ENCODE results near the gene CNNM1. TPM values are rescaled to one million over a fixed set of nuclear protein-coding genes. Genes with fewer than 3 reads are reported as not detected.

CNNM1 gene
- polyA plus RNA-seq, 2 of the 4 experiments (the other 2 are of a cell fraction): 14.2 to 17.5 TPM

DNA sequence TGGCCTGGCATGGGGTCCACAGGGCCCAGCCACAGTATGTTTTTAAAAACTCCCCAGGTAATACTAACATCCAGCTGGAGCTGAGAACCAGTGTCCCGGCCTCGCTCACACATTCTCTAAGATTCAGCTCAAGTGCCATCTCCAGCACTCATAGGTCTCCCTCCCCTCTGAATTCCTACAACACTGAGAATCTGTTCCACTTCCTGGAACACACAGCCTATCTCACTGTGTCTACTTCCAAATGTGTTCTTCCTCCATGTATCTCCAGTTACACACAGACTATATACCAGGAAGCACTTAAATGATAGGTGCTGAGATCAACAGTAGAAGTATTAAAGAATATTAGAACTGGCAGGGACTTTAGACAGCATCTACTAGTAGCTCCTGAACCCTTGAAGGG lies 90.5 kb downstream of the CNNM1 start (continued):
- TF ChIP-seq, protein P1, sequence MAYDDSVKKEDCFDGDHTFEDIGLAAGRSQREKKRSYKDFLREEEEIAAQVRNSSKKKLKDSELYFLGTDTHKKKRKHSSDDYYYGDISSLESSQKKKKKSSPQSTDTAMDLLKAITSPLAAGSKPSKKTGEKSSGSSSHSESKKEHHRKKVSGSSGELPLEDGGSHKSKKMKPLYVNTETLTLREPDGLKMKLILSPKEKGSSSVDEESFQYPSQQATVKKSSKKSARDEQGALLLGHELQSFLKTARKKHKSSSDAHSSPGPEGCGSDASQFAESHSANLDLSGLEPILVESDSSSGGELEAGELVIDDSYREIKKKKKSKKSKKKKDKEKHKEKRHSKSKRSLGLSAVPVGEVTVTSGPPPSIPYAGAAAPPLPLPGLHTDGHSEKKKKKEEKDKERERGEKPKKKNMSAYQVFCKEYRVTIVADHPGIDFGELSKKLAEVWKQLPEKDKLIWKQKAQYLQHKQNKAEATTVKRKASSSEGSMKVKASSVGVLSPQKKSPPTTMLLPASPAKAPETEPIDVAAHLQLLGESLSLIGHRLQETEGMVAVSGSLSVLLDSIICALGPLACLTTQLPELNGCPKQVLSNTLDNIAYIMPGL (CRISPR knock-in tag; IDR thresholded peaks at IDR 0.05; ENCODE audit: borderline replicate concordance): no peak
- TF ChIP-seq EHF (CRISPR knock-in tag; IDR thresholded peaks at IDR 0.05): no peak
- no peak for TF ChIP-seq HDAC2 (IDR thresholded peaks at IDR 0.05)
- TF ChIP-seq RNF2 (IDR thresholded peaks at IDR 0.05; ENCODE audit: borderline replicate concordance, low read depth): no peak
- TF ChIP-seq CHD2 (IDR thresholded peaks at IDR 0.05; ENCODE audit: low read length, partially characterized antibody): no peak
- TF ChIP-seq EP300 (IDR thresholded peaks at IDR 0.05): no peak
- no peak for TF ChIP-seq ZFP36 (IDR thresholded peaks at IDR 0.05; ENCODE audit: borderline replicate concordance, partially characterized antibody)

DNA sequence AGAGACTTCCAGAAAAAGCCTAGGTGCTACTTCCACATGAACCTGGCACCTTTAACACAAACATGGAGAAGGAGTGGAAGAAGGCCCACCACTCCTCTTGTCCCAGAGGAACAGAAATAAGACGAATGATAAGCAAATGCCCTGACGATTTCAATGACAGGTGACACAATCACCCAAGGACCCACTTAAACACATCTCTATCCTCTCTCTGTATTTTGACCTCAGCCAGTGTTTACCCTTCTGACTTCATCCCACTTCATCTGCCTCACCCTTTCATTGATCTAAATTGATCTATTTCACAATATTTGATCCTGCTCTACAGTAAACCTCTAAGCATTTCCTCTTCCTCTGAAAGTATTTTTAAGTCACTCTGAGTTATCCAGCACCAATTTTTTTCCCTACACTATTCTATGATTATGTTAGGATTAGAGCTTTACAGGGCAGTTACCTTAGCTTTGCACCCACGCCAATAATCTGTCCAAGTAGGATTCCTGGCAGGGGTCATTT lies 92.1 kb downstream of the CNNM1 start:
- 85% methylated on average over 3 of the region's 3 CpGs for WGBS (ENCODE audit: missing lambda C conversion rate)
- ChIA-PET CTCF (interaction anchor here (0.9 kb wide), 1 partner anchor 15 kb away, joined by 3 read pairs; no protein-coding TSS in a partner anchor), POLR2A (no interaction called here)
- Histone ChIP-seq H3K27ac (no peak overlapping the region), H3K4me2 (no peak overlapping the region), H3K9me3 (no peaks in the 10 kb centered on the region), H3K4me1 (no peaks in the 10 kb centered on the region), H3K4me3 (no peak overlapping the region)
- ATAC-seq: no peak
- DNase-seq (ENCODE audit: low read depth in 1 of 2, low spot score in 1 of 2): no peak
- TF ChIP-seq, protein P2, sequence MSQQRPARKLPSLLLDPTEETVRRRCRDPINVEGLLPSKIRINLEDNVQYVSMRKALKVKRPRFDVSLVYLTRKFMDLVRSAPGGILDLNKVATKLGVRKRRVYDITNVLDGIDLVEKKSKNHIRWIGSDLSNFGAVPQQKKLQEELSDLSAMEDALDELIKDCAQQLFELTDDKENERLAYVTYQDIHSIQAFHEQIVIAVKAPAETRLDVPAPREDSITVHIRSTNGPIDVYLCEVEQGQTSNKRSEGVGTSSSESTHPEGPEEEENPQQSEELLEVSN (IDR thresholded peaks at IDR 0.05; ENCODE audit: borderline replicate concordance, low read depth): no peak
- TF ChIP-seq ESRRA (IDR thresholded peaks at IDR 0.05; ENCODE audit: borderline replicate concordance, low read length) (no peak), NFE2L2 (conservative IDR thresholded peaks at IDR 0.05; ENCODE audit: low read length) (no peak), JUNB (IDR thresholded peaks at IDR 0.05) (no peak)
- TF ChIP-seq, protein P3, sequence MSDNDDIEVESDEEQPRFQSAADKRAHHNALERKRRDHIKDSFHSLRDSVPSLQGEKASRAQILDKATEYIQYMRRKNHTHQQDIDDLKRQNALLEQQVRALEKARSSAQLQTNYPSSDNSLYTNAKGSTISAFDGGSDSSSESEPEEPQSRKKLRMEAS (IDR thresholded peaks at IDR 0.05): no peak
- FAIRE-seq: no peak

DNA sequence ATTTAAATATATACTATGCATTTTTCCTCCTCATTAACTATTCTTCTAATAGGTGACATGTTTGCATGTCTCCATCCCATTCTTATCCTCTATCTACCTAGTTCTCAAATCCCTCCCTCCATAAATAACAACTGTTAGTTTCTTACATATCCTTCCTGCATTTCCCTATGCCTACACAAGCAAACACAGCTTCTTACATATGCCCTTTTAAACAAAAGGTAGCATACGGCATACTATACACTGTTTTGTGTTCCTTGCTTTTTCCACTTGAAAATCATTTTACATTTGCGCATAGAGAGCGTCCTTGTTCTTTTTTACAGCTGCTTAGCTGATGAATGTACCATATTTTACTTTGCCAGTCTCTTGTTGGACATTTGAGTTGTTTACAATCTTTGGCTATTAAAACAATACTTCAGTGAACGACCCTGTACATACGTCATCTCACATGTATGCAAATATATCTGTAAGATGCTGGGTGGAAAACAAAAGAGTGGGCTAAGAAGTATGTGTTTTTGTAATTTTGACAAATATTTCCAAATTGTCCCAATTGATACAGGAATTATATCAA lies 93.5 kb downstream of the CNNM1 start:
- DNase-seq (ENCODE audit: low read depth in 1 of 2, low spot score in 1 of 2) (no peak), FAIRE-seq (no peak), ATAC-seq (no peak)
- Histone ChIP-seq H3K4me1 (0 out of 3 replicates have a peak, but pooled peaks cover 3% of the 10 kb centered on the region), H3K9me3 (no peaks in the 10 kb centered on the region), H3K4me3 (no peak overlapping the region), H3K4me2 (no peak overlapping the region), H3K27ac (no peak overlapping the region)
- POLR2A ChIA-PET: no interaction called here
- WGBS (ENCODE audit: missing lambda C conversion rate): 94% methylated on average over 5 of the region's 5 CpGs
- CTCF ChIA-PET: interaction anchor here (0.6 to 2.6 kb wide), 3 partner anchors 13 to 288 kb away, joined by 3 to 11 read pairs (median 3); no protein-coding TSS in a partner anchor
- no peak for TF ChIP-seq RNF2 (IDR thresholded peaks at IDR 0.05; ENCODE audit: borderline replicate concordance, low read depth)
- TF ChIP-seq FOXS1 (CRISPR knock-in tag; IDR thresholded peaks at IDR 0.05): no peak
- TF ChIP-seq, protein P4, sequence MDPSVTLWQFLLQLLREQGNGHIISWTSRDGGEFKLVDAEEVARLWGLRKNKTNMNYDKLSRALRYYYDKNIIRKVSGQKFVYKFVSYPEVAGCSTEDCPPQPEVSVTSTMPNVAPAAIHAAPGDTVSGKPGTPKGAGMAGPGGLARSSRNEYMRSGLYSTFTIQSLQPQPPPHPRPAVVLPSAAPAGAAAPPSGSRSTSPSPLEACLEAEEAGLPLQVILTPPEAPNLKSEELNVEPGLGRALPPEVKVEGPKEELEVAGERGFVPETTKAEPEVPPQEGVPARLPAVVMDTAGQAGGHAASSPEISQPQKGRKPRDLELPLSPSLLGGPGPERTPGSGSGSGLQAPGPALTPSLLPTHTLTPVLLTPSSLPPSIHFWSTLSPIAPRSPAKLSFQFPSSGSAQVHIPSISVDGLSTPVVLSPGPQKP (IDR thresholded peaks at IDR 0.05; ENCODE audit: low read depth, low read length): no peak
- no peak for TF ChIP-seq MYC (IDR thresholded peaks at IDR 0.05; ENCODE audit: borderline replicate concordance, low read length)
- TF ChIP-seq NFE2L2 (conservative IDR thresholded peaks at IDR 0.05; ENCODE audit: low read length): no peak
- no peak for TF ChIP-seq EHF (CRISPR knock-in tag; IDR thresholded peaks at IDR 0.05)
- TF ChIP-seq KDM5A (IDR thresholded peaks at IDR 0.05): no peak
- TF ChIP-seq TP53 (CRISPR knock-in tag; IDR thresholded peaks at IDR 0.05): no peak
- no peak for TF ChIP-seq NPAS2 (CRISPR knock-in tag; IDR thresholded peaks at IDR 0.05; ENCODE audit: borderline replicate concordance)
- TF ChIP-seq SREBF2 (IDR thresholded peaks at IDR 0.05): no peak
- no peak for TF ChIP-seq FOSL2 (IDR thresholded peaks at IDR 0.05)
- TF ChIP-seq FOSL2 (CRISPR knock-in tag; IDR thresholded peaks at IDR 0.05): no peak
- TF ChIP-seq, protein P5, sequence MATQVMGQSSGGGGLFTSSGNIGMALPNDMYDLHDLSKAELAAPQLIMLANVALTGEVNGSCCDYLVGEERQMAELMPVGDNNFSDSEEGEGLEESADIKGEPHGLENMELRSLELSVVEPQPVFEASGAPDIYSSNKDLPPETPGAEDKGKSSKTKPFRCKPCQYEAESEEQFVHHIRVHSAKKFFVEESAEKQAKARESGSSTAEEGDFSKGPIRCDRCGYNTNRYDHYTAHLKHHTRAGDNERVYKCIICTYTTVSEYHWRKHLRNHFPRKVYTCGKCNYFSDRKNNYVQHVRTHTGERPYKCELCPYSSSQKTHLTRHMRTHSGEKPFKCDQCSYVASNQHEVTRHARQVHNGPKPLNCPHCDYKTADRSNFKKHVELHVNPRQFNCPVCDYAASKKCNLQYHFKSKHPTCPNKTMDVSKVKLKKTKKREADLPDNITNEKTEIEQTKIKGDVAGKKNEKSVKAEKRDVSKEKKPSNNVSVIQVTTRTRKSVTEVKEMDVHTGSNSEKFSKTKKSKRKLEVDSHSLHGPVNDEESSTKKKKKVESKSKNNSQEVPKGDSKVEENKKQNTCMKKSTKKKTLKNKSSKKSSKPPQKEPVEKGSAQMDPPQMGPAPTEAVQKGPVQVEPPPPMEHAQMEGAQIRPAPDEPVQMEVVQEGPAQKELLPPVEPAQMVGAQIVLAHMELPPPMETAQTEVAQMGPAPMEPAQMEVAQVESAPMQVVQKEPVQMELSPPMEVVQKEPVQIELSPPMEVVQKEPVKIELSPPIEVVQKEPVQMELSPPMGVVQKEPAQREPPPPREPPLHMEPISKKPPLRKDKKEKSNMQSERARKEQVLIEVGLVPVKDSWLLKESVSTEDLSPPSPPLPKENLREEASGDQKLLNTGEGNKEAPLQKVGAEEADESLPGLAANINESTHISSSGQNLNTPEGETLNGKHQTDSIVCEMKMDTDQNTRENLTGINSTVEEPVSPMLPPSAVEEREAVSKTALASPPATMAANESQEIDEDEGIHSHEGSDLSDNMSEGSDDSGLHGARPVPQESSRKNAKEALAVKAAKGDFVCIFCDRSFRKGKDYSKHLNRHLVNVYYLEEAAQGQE (IDR thresholded peaks at IDR 0.05): no peak
- TF ChIP-seq, protein P6, sequence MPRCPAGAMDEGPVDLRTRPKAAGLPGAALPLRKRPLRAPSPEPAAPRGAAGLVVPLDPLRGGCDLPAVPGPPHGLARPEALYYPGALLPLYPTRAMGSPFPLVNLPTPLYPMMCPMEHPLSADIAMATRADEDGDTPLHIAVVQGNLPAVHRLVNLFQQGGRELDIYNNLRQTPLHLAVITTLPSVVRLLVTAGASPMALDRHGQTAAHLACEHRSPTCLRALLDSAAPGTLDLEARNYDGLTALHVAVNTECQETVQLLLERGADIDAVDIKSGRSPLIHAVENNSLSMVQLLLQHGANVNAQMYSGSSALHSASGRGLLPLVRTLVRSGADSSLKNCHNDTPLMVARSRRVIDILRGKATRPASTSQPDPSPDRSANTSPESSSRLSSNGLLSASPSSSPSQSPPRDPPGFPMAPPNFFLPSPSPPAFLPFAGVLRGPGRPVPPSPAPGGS (IDR thresholded peaks at IDR 0.05): no peak
- no peak for TF ChIP-seq CBX8 (IDR thresholded peaks at IDR 0.05)
- no peak for TF ChIP-seq GATA3 (IDR thresholded peaks at IDR 0.05; ENCODE audit: borderline replicate concordance)
- TF ChIP-seq, protein P7, sequence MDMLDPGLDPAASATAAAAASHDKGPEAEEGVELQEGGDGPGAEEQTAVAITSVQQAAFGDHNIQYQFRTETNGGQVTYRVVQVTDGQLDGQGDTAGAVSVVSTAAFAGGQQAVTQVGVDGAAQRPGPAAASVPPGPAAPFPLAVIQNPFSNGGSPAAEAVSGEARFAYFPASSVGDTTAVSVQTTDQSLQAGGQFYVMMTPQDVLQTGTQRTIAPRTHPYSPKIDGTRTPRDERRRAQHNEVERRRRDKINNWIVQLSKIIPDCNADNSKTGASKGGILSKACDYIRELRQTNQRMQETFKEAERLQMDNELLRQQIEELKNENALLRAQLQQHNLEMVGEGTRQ (IDR thresholded peaks at IDR 0.05): no peak

Data from A549 (cell line).